Neural progenitor cell (in vitro differentiated cells): ENCODE data around the gene TSPAN33. TPM values are rescaled to one million over a fixed set of nuclear protein-coding genes. Genes with fewer than 3 reads are reported as not detected.

Experiments
- DNase-seq: peaks from one replicate; pipeline ENCODE4 v3.0.0-alpha.2; 2016; ENCODE audit warnings: low spot score
- H2AFZ ChIP-seq: fragments of 200-600 bp; sonication (generic); replicated peaks from 2 replicates; pipeline ENCODE4 v1.6.1; 2016; ENCODE audit warnings: antibody characterized with exemption
- H3F3A ChIP-seq: fragments of 200-600 bp; sonication (generic); 2 replicates; pipeline ENCODE4 v1.6.1; 2016; ENCODE audit warnings: antibody characterized with exemption, low read depth
- H3K27ac ChIP-seq: fragments of 200-600 bp; sonication (generic); 2 replicates; pipeline ENCODE4 v1.5.1; 2016; ENCODE audit warnings: mild to moderate bottlenecking
- H3K27me3 ChIP-seq: fragments of 200-600 bp; sonication (generic); 2 replicates; pipeline ENCODE4 v1.6.1; 2016; ENCODE audit warnings: mild to moderate bottlenecking, moderate library complexity
- H3K36me3 ChIP-seq: fragments of 200-600 bp; sonication (generic); 2 replicates; pipeline ENCODE4 v1.5.1; 2016
- H3K4me1 ChIP-seq: fragments of 200-600 bp; sonication (generic); 2 replicates; pipeline ENCODE4 v1.6.1; 2016; ENCODE audit warnings: mixed run types
- H3K4me2 ChIP-seq: fragments of 200-600 bp; sonication (generic); 2 replicates; pipeline ENCODE4 v1.6.1; 2016
- H3K4me3 ChIP-seq: fragments of 200-600 bp; sonication (generic); 2 replicates; pipeline ENCODE4 v1.5.1; 2016
- H3K79me2 ChIP-seq: fragments of 200-600 bp; sonication (generic); 2 replicates; pipeline ENCODE4 v1.6.1; 2016; ENCODE audit warnings: low read depth
- H3K9ac ChIP-seq: fragments of 200-600 bp; sonication (generic); 2 replicates; pipeline ENCODE4 v1.6.1; 2016
- H3K9me3 ChIP-seq: fragments of 200-600 bp; sonication (generic); 2 replicates; pipeline ENCODE4 v1.5.1; 2016; ENCODE audit warnings: low read depth
- H4K20me1 ChIP-seq: fragments of 200-600 bp; sonication (generic); 2 replicates; pipeline ENCODE4 v1.6.1; 2016; ENCODE audit warnings: low read depth
- H3K27ac Mint-ChIP-seq: 3 replicates; pipeline ENCODE4 v1.8.0; 2021; ENCODE audit warnings: mixed read lengths
- H3K27me3 Mint-ChIP-seq: 2 replicates; pipeline ENCODE4 v1.8.0; 2022; ENCODE audit warnings: low read depth, mild to moderate bottlenecking, inconsistent platforms, moderate library complexity, mixed read lengths; ENCODE audit not compliant: insufficient read depth
- H3K36me3 Mint-ChIP-seq: 3 replicates; pipeline ENCODE4 v1.8.0; 2021; ENCODE audit warnings: mixed read lengths
- H3K4me1 Mint-ChIP-seq: 3 replicates; pipeline ENCODE4 v1.8.0; 2021; ENCODE audit warnings: mixed read lengths
- H3K4me3 Mint-ChIP-seq: 3 replicates; pipeline ENCODE4 v1.8.0; 2021; ENCODE audit warnings: mild to moderate bottlenecking, moderate library complexity, mixed read lengths
- H3K9me3 Mint-ChIP-seq: 3 replicates; pipeline ENCODE4 v1.8.0; 2020; ENCODE audit warnings: mixed read lengths
- CTCF ChIP-seq: fragments of 200-600 bp; sonication (generic); IDR thresholded peaks from 2 replicates; pipeline ENCODE4 v1.5.1; 2017; ENCODE audit warnings: antibody characterized with exemption, mild to moderate bottlenecking
- EZH2 ChIP-seq: fragments of 200-600 bp; sonication (generic); IDR thresholded peaks from 2 replicates; pipeline ENCODE4 v1.6.1; 2017; ENCODE audit warnings: antibody characterized with exemption, mild to moderate bottlenecking, moderate library complexity
- EZH2phosphoT487 ChIP-seq: fragments of 200-600 bp; sonication (generic); IDR thresholded peaks from 2 replicates; pipeline ENCODE4 v1.6.1; 2017; ENCODE audit warnings: antibody characterized with exemption
- total RNA-seq: library from RNA; depleted of rRNA; stranded (reverse); fragments of >200 nt; gene quantifications from 2 replicates; pipeline ENCODE4 v1.2.3, GENCODE V29; 2015; ENCODE audit warnings: low replicate concordance

TSPAN33 gene
- total RNA-seq, 1 donor from 2014 or later = 34.5 TPM

- no peak overlapping the region for H3K4me2 ChIP-seq
- no peak overlapping the region for H3K4me3 Mint-ChIP-seq
- peaks cover 36% of the 10 kb centered on the region for H4K20me1 ChIP-seq
- peaks cover 5% of the 10 kb centered on the region for H3K9me3 Mint-ChIP-seq
- no peak overlapping the region for H3K27ac Mint-ChIP-seq
- H3K4me1 ChIP-seq = no peaks in the 10 kb centered on the region
- H3K9me3 ChIP-seq = no peaks in the 10 kb centered on the region
- no peak overlapping the region for H2AFZ ChIP-seq
- TF ChIP-seq CTCF = no peak
- no peak for TF ChIP-seq EZH2phosphoT487
- TF ChIP-seq EZH2 = no peak
- H3K79me2 ChIP-seq = peaks cover 56% of the 10 kb centered on the region
- peaks cover 36% of the 10 kb centered on the region for H3K36me3 Mint-ChIP-seq
- H3F3A ChIP-seq = no peaks in the 10 kb centered on the region
- H3K36me3 ChIP-seq = peaks cover 6% of the 10 kb centered on the region
- H3K9ac ChIP-seq = no peak overlapping the region
- no peak for DNase-seq
- no peak overlapping the region for H3K27ac ChIP-seq
- no peaks in the 10 kb centered on the region for H3K27me3 ChIP-seq
- no peak overlapping the region for H3K4me3 ChIP-seq
- peaks cover 10% of the 10 kb centered on the region for H3K27me3 Mint-ChIP-seq
- peaks cover 2% of the 10 kb centered on the region for H3K4me1 Mint-ChIP-seq
Observed at GRCh38 chr7:129203050-129203741, 58.7 kb downstream of the TSPAN33 start.

- DNase-seq = no peak
- TF ChIP-seq CTCF = no peak
- TF ChIP-seq EZH2phosphoT487 = no peak
- no peak for TF ChIP-seq EZH2
- peaks cover 29% of the 10 kb centered on the region for H3K36me3 Mint-ChIP-seq
- no peak overlapping the region for H3K4me3 ChIP-seq
- H3K9me3 ChIP-seq = no peaks in the 10 kb centered on the region
- no peaks in the 10 kb centered on the region for H3K36me3 ChIP-seq
- no peak overlapping the region for H3K4me3 Mint-ChIP-seq
- H3K79me2 ChIP-seq = peaks cover 35% of the 10 kb centered on the region
- peaks cover 45% of the 10 kb centered on the region for H4K20me1 ChIP-seq
- H3K9ac ChIP-seq = no peak overlapping the region
- H3K27me3 Mint-ChIP-seq = peaks cover 7% of the 10 kb centered on the region
- H3K4me1 Mint-ChIP-seq = peaks cover 2% of the 10 kb centered on the region
- H3K4me1 ChIP-seq = no peaks in the 10 kb centered on the region
- no peaks in the 10 kb centered on the region for H3F3A ChIP-seq
- peak overlapping the region; percentile 92 for H3K27ac Mint-ChIP-seq
- H2AFZ ChIP-seq = no peak overlapping the region
- H3K27ac ChIP-seq = no peak overlapping the region
- no peak overlapping the region for H3K4me2 ChIP-seq
- no peaks in the 10 kb centered on the region for H3K27me3 ChIP-seq
- H3K9me3 Mint-ChIP-seq = no peaks in the 10 kb centered on the region
Observed at GRCh38 chr7:129205126-129205818, 60.8 kb downstream of the TSPAN33 start.

GRCh38 chr7:129205987-129206785 is 61.7 kb downstream of the TSPAN33 start:
- Histone ChIP-seq H3K79me2 (peaks cover 26% of the 10 kb centered on the region), H3F3A (no peaks in the 10 kb centered on the region), H3K27ac (no peak overlapping the region), H4K20me1 (peaks cover 44% of the 10 kb centered on the region), H3K4me1 (no peaks in the 10 kb centered on the region), H3K9me3 (no peaks in the 10 kb centered on the region), H3K4me2 (no peak overlapping the region), H3K27me3 (no peaks in the 10 kb centered on the region), H3K4me3 (no peak overlapping the region), H3K9ac (no peak overlapping the region), H3K36me3 (no peaks in the 10 kb centered on the region), H2AFZ (no peak overlapping the region)
- TF ChIP-seq EZH2phosphoT487 (no peak), EZH2 (no peak), CTCF (no peak)
- H3K4me1 Mint-ChIP-seq = peaks cover 2% of the 10 kb centered on the region
- no peak overlapping the region for H3K27ac Mint-ChIP-seq
- H3K9me3 Mint-ChIP-seq = no peaks in the 10 kb centered on the region
- H3K36me3 Mint-ChIP-seq = peaks cover 31% of the 10 kb centered on the region
- peaks cover 9% of the 10 kb centered on the region for H3K27me3 Mint-ChIP-seq
- no peak overlapping the region for H3K4me3 Mint-ChIP-seq
- no peak for DNase-seq
